HG03520 (cell line): ENCODE data around the gene NRAP.

Experiments
- ATAC-seq: cut with Tn5 transposase; IDR thresholded peaks from one replicate; pipeline ENCODE4 v1.9.1; 2021; ENCODE audit warnings: mild to moderate bottlenecking, moderate library complexity; ENCODE audit not compliant: unreplicated experiment

The NRAP gene

GRCh38 chr10:113539789-113540188, 124.1 kb downstream of the NRAP start:
- ATAC-seq: no peak
